ENCODE data around the gene PRSS23.
"Not testable (repeated sequence)": the region's sequence is repeated elsewhere in the genome, so short reads cannot be mapped to it uniquely, and the experiment has no call there.

Gene PRSS23

DNA sequence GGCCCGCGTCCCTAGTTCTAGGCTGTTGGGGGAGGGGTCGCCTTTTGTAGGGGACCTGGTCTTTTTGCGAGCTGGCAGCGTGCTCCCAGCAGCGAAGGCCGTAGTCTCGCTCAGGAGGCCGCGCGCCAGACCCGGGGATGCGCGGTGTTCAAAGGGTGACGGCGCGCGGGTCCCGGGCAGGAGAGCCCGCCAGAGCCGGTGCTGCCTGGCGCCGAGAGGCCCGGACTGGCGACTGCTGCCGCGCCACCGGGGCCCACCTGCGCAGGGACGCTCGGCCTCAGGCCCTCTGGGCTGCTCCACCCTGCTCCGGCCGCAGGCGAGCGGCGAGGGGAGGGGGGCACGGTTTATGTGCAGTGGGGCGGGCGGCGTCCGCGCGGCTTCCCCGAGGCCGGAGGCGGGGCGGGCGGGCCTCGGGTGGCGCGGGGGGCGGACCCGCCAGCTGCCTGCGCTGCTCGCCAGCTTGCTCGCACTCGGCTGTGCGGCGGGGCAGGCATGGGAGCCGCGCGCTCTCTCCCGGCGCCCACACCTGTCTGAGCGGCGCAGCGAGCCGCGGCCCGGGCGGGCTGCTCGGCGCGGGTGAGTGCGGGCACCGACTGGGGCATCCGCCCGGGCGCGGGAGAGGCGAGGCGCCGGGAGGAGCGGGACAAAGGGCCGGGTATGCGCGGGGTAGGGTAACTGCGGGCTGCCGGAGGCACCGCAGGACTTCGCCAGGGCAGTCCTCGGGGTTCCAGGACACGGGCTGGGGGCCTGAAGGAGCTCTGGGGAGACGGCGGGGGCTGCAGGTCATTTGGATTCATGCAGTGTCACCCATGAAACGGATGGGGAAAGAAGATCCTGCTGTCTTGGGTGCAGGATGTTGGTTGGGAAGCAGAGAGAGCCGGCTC lies at the start of gene PRSS23:
PRSS23 (plus strand) TSS at position 467 of the 884 bp plus-strand sequence. CDS start 7,102 bp downstream, outside the sequence.
- no peak for DNase-seq (ENCODE audit: low read depth)

GRCh38 chr11:86753459-86753858 lies 46.9 kb upstream of the PRSS23 start:
- no peak for DNase-seq (ENCODE audit: low read depth)

GRCh38 chr11:86755146-86755545 lies 45.2 kb upstream of the PRSS23 start:
- no peak for DNase-seq (ENCODE audit: low read depth)

GRCh38 chr11:86758171-86758570 lies 42.2 kb upstream of the PRSS23 start:
- DNase-seq (ENCODE audit: low read depth) = no peak

DNA sequence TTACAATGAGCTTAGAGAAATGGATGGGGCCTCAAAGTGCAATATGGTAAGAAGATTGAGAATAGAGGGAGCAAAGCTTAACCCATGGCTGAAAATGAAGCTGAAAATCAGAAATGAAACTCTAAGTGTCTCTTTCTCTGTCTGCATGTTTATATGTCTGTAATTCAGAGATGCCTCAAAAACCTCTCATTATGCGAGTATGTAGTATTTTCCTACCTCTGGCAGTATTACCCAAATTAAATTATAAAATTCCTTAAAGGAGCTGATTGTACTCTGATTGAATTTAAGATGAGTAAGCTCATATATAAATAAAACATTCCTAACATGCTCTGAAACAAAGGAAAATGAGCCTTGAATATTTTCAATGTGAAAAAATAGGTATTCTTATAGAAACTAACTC lies 39.8 kb upstream of the PRSS23 start:
- no peak for DNase-seq (ENCODE audit: low read depth)

DNA sequence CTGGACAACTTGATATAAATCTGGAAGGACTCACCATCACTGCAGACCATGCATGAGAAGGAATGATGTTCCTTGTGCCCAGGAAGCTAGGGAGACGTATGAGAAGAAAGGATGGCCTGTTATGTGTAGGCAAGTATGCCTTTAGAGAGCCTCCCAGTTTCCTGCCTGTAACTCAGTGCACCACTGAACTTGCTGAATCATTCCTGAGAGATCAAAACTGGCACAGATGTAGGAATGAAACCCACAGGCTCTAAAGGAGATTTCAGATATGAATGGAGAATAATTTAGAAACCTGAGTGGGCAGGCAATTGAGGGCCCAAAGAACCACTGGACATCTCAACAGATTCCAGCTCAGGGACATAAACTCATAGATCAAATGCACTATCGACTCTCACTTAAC lies 38.4 kb upstream of the PRSS23 start:
- DNase-seq (ENCODE audit: low read depth) = no peak

- no peak for DNase-seq (ENCODE audit: low read depth)
Measured at GRCh38 chr11:86765203-86765602, 35.1 kb upstream of the PRSS23 start.

- no peak for DNase-seq (ENCODE audit: low read depth)
Measured at GRCh38 chr11:86765878-86766277, 34.5 kb upstream of the PRSS23 start.

GRCh38 chr11:86769219-86769618 lies 31.1 kb upstream of the PRSS23 start:
- no peak for DNase-seq (ENCODE audit: low read depth)

- DNase-seq (ENCODE audit: low read depth) = not testable (repeated sequence)
Measured at GRCh38 chr11:86770473-86771027, 29.8 kb upstream of the PRSS23 start.

DNA sequence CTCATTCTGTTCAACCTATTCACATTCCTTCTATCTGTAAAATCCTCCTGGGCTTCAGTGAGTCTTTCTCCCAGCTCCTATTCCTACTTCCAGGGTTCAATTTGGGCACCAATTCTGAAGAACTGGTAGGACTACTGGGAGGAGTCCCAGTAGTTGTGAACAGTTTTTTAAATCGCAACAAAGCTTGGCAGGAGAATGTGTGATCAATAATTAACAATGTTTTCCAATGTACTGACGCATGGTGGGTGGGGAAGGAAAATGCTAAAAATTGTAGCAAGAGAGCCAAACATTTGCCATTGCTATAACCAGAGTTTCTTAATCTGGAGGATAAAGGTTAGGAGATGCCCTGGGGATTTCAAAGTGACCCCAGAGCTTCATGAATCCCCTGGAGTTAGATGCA lies 27.3 kb upstream of the PRSS23 start:
- no peak for DNase-seq (ENCODE audit: low read depth)

- DNase-seq (ENCODE audit: low read depth) = no peak
Measured at GRCh38 chr11:86773513-86774252, 26.7 kb upstream of the PRSS23 start.

DNA sequence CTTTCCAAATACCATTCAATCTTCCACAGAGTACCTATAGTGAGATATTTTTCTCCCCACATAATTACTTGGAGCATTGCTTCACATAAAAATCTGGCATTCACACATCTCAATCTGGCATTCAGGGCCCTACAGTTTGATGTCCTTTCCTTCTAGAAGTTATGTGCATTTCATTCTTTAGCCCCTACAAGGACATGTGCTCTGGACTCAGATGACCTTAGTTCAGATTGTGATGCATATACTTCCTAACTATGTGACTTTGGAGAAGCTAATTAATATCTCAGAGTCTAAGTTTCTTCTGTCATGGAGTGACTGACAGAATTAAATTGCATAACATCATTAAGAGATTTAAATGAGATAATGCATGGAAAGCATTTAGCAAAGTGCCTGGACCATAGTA lies 25.9 kb upstream of the PRSS23 start:
- DNase-seq (ENCODE audit: low read depth) = no peak

DNA sequence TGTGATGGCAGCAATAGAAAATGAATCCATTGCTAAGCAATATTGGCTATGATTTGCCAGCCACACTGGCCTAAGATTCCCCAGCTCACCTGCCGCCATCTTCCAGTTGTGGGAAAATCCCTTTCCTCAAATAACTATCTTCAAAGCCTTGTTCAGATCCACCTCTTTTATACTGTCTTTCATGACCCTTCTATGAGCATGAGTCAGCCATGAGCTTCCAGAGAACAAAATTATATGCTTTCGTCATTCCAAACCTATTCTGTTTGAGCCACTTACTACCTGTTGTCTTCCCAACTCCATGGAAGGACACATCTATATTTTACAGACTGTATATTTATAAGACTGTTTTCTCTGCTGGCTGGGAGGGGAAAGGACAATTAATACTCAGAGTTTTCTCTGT lies 25.0 kb upstream of the PRSS23 start:
- no peak for DNase-seq (ENCODE audit: low read depth)

GRCh38 chr11:86781546-86781945 lies 18.8 kb upstream of the PRSS23 start:
- DNase-seq (ENCODE audit: low read depth) = no peak

DNA sequence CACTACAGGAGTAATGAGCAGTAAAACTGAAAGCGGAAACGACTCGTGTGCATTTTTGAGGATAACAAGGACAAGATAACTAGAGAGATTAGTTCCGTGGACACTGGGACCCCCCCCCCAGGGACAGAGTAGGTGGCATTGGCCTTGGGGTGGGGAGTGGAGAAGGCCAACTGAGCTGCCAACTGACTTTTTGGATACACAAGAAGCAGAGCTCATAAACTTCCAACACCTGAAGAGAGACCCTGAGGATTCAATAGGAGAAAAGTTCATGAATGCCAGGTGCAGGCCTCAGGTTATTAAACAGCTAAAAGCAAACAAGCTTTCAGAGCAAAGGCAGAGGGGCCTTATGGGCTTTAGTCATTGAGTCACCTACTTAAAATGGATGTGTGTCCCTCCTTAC lies 17.6 kb upstream of the PRSS23 start:
- no peak for DNase-seq (ENCODE audit: low read depth)

- no peak for DNase-seq (ENCODE audit: low read depth)
Measured at GRCh38 chr11:86783661-86784060, 16.7 kb upstream of the PRSS23 start.

DNA sequence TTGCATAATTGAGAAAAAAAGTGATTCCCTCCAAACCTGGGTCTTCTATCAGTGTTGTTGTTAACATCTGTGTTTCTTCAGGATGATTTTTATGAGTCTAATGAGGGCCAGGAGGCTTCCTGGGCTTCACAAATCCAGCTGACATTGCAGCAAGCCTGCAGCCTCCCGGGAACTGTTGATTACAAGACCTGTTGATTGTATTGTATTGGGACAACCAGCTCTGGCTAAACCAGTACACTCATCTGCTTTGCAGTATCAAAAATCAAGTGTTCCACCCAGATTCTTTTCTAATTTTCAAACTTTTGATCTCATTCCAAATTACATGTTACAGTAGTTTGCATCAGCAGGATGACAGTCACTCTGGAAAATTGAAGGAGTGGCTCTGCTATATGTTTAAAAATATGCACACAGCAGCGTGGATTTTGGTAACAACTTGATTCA lies 16.1 kb upstream of the PRSS23 start:
- no peak for DNase-seq (ENCODE audit: low read depth)

DNA sequence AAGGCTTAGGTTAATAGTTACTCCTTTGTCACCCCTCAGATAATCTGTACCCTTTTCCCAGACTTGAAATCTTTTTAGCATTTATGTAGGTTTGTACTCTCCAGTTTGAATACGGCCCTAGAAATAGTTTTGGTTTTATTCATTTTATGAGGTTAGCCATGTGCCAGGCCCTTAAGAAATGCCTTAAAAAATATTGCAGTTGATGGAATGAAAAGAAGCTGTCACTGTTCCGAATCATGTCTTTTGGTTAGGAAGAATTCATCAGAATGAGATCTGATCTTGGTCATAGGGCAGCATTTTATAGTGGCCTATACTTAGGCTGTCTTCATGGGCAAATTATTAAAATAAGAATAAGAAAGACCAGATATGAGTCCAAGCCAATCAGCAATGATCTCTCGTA lies 14.8 kb upstream of the PRSS23 start:
- DNase-seq (ENCODE audit: low read depth) = no peak

GRCh38 chr11:86787018-86787536 lies 13.3 kb upstream of the PRSS23 start:
- DNase-seq (ENCODE audit: low read depth) = no peak

DNA sequence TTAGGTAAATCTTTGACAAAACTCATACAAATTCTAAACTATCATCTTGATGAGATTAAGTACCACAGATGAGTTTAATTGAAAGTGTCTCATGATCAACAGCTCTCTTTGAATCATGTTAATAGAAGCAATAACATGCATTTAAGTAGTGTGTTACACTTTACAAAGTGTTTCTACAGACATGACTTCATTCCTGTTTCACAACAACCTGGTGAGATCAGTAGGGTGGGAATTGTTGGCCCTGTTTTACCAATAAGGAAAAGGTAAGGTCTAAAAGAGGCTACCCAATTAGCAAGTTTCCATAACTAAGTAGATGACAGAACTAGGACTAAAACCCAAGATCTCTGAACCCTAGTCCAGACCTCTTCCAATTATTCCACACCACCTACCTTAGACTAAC lies 12.7 kb upstream of the PRSS23 start:
- DNase-seq (ENCODE audit: low read depth) = no peak

DNA sequence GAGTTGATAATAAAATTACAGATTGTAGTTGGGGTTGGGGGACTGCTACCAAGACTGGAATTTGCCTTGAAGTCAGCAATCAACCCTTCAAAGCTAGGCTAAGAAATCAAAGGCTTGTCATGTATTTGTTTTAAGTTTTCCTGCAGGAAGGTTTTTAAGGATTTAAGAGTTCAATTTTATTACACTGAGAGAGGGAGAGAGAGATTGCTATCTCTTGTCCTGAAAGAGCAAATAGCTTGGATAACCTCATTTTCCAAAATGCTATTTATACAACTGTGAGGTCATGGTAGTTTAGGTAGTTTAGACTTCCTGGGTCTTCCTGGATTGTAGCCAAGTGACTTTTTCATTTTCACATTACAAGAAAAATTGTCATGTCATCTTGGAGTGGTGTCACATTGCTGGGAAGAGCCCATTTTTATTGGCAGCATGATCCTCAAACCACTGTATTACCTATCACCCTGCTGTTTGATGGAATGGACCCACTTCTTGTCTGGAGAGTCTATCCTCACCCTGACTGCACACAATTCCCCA lies 10.1 kb upstream of the PRSS23 start:
- no peak for DNase-seq (ENCODE audit: low read depth)

Data from T-helper 22 cell (primary cell).